ENCODE measurements around the gene FCAR.
"Not testable (repeated sequence)": the region's sequence is repeated elsewhere in the genome, so short reads cannot be mapped to it uniquely, and the experiment has no call there.

FCAR gene

DNA sequence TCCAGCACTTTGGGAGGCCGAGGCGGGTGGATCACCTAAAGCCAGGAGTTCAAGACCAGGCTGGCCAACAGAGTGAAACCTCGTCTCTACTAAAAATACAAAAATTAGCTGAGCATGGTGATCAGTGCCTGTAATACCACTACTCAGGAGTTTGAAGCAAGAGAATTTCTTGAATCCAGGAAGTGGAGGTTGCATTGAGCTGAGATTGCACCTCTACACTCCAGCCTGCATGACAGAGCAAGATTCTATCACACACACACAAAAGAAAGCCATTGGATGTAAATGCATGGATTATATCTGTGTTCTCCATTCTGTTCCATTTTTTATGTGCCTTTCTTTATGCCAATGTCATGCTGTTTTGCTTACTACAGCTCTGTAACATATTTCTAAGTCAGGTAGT, 15.6 kb upstream of the FCAR start:
- not testable (repeated sequence) for H3K27me3 ChIP-seq (ENCODE audit: control insufficient read depth in 3 of 3, insufficient read depth in 3 of 3, low read depth in 1 of 3, low read length in 3 of 3); H3K4me2 ChIP-seq (ENCODE audit: insufficient read depth, low read length, poor library complexity, severe bottlenecking); H2AFZ ChIP-seq (ENCODE audit: low read length); H3K4me3 ChIP-seq (ENCODE audit: low read length in 2 of 2); H3K9me3 ChIP-seq (replicated peaks in 1 of 2; ENCODE audit: control insufficient read depth in 2 of 2, insufficient read depth in 1 of 2, low read depth in 1 of 2, low read length in 2 of 2); H2BK120ac ChIP-seq (ENCODE audit: low read depth, low read length); H3K9ac ChIP-seq (ENCODE audit: low read depth, low read length, poor library complexity); H3K79me1 ChIP-seq (ENCODE audit: low read depth, low read length); H3K18ac ChIP-seq (ENCODE audit: low read length); H2AK5ac ChIP-seq (ENCODE audit: low read depth, low read length); H2BK15ac ChIP-seq (ENCODE audit: low read length); H3K4me1 ChIP-seq (ENCODE audit: control insufficient read depth in 2 of 2, insufficient read depth in 1 of 2, low read depth in 1 of 2, low read length in 2 of 2); H3K4ac ChIP-seq (ENCODE audit: low read length); H4K8ac ChIP-seq (ENCODE audit: low read depth, low read length); H3K14ac ChIP-seq (ENCODE audit: low read length); DNase-seq (ENCODE audit: low spot score); H3K36me3 ChIP-seq (replicated peaks in 1 of 2; ENCODE audit: control insufficient read depth in 2 of 2, insufficient read depth in 2 of 2, low read length in 2 of 2); H3K23ac ChIP-seq (ENCODE audit: low read depth, low read length, poor library complexity); H3K27ac ChIP-seq (replicated peaks; ENCODE audit: low read length); H2BK5ac ChIP-seq (ENCODE audit: low read length); H4K91ac ChIP-seq (ENCODE audit: low read depth, low read length, poor library complexity); H2BK12ac ChIP-seq (ENCODE audit: low read length)
- no CpG with 5 or more reads among the region's 3 CpGs for WGBS, 2 donors (ENCODE audit: extremely low coverage in 2 of 2, insufficient read length in 2 of 2, insufficient replicate concordance in 1 of 2)

DNA sequence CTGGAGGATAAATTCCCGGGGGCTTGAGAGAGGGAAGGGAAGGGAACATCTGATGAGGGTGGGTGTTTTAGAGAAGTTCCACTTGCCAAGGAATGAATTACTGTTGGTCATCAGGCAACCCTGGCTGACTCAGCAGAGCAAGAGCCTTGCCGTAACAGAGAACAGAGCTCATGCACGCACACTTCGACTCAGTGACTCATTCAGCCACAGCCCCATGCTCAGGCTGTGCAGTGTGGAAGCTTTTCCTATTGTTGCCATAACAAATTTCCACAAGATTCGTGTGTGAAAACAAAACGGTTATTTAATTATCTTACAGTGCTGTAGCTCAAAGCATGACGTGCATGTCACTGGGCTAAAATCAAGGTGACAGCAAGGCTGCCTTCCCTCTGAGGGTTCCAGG, 14.6 kb upstream of the FCAR start:
- H2AFZ ChIP-seq (ENCODE audit: low read length); H2BK15ac ChIP-seq (ENCODE audit: low read length); H3K23ac ChIP-seq (ENCODE audit: low read depth, low read length, poor library complexity); H3K4ac ChIP-seq (ENCODE audit: low read length); H3K27me3 ChIP-seq (ENCODE audit: control insufficient read depth in 3 of 3, insufficient read depth in 3 of 3, low read depth in 1 of 3, low read length in 3 of 3); H3K14ac ChIP-seq (ENCODE audit: low read length); H3K79me1 ChIP-seq (ENCODE audit: low read depth, low read length); DNase-seq (ENCODE audit: low spot score); H2BK120ac ChIP-seq (ENCODE audit: low read depth, low read length); H2BK5ac ChIP-seq (ENCODE audit: low read length); H3K27ac ChIP-seq (replicated peaks; ENCODE audit: low read length); H3K9me3 ChIP-seq (replicated peaks in 1 of 2; ENCODE audit: control insufficient read depth in 2 of 2, insufficient read depth in 1 of 2, low read depth in 1 of 2, low read length in 2 of 2); H3K4me3 ChIP-seq (ENCODE audit: low read length in 2 of 2); H2BK12ac ChIP-seq (ENCODE audit: low read length); H3K4me1 ChIP-seq (ENCODE audit: control insufficient read depth in 2 of 2, insufficient read depth in 1 of 2, low read depth in 1 of 2, low read length in 2 of 2); H3K36me3 ChIP-seq (replicated peaks in 1 of 2; ENCODE audit: control insufficient read depth in 2 of 2, insufficient read depth in 2 of 2, low read length in 2 of 2); H3K4me2 ChIP-seq (ENCODE audit: insufficient read depth, low read length, poor library complexity, severe bottlenecking); H3K18ac ChIP-seq (ENCODE audit: low read length); H2AK5ac ChIP-seq (ENCODE audit: low read depth, low read length); H4K91ac ChIP-seq (ENCODE audit: low read depth, low read length, poor library complexity); H4K8ac ChIP-seq (ENCODE audit: low read depth, low read length); H3K9ac ChIP-seq (ENCODE audit: low read depth, low read length, poor library complexity): not testable (repeated sequence)
- no CpG with 5 or more reads among the region's 7 CpGs for WGBS, 2 donors (ENCODE audit: extremely low coverage in 2 of 2, insufficient read length in 2 of 2, insufficient replicate concordance in 1 of 2)

DNA sequence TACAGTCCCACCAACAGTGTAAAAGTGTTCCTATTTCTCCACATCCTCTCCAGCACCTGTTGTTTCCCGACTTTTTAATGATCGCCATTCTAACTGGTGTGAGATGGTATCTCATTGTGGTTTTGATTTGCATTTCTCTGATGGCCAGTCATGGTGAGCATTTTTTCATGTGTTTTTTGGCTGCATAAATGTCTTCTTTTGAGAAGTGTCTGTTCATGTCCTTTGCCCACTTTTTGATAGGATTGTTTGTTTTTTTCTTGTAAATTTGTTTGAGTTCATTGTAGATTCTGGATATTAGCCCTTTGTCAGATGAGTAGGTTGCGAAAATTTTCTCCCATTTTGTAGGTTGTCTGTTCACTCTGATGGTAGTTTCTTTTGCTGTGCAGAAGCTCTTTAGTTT, 10.6 kb upstream of the FCAR start:
- not testable (repeated sequence) for H3K4me2 ChIP-seq (ENCODE audit: insufficient read depth, low read length, poor library complexity, severe bottlenecking); H2BK120ac ChIP-seq (ENCODE audit: low read depth, low read length); H2BK12ac ChIP-seq (ENCODE audit: low read length); H3K4ac ChIP-seq (ENCODE audit: low read length); H4K8ac ChIP-seq (ENCODE audit: low read depth, low read length); H3K4me1 ChIP-seq (ENCODE audit: control insufficient read depth in 2 of 2, insufficient read depth in 1 of 2, low read depth in 1 of 2, low read length in 2 of 2); H3K79me1 ChIP-seq (ENCODE audit: low read depth, low read length); DNase-seq (ENCODE audit: low spot score); H3K36me3 ChIP-seq (replicated peaks in 1 of 2; ENCODE audit: control insufficient read depth in 2 of 2, insufficient read depth in 2 of 2, low read length in 2 of 2); H3K9ac ChIP-seq (ENCODE audit: low read depth, low read length, poor library complexity); H2BK15ac ChIP-seq (ENCODE audit: low read length); H2AFZ ChIP-seq (ENCODE audit: low read length); H3K27me3 ChIP-seq (ENCODE audit: control insufficient read depth in 3 of 3, insufficient read depth in 3 of 3, low read depth in 1 of 3, low read length in 3 of 3); H3K18ac ChIP-seq (ENCODE audit: low read length); H2BK5ac ChIP-seq (ENCODE audit: low read length); H3K27ac ChIP-seq (replicated peaks; ENCODE audit: low read length); H2AK5ac ChIP-seq (ENCODE audit: low read depth, low read length); H3K14ac ChIP-seq (ENCODE audit: low read length); H3K23ac ChIP-seq (ENCODE audit: low read depth, low read length, poor library complexity); H3K4me3 ChIP-seq (ENCODE audit: low read length in 2 of 2); H3K9me3 ChIP-seq (replicated peaks in 1 of 2; ENCODE audit: control insufficient read depth in 2 of 2, insufficient read depth in 1 of 2, low read depth in 1 of 2, low read length in 2 of 2); H4K91ac ChIP-seq (ENCODE audit: low read depth, low read length, poor library complexity)
- no CpG with 5 or more reads among the region's 3 CpGs for WGBS, 2 donors (ENCODE audit: extremely low coverage in 2 of 2, insufficient read length in 2 of 2, insufficient replicate concordance in 1 of 2)

DNA sequence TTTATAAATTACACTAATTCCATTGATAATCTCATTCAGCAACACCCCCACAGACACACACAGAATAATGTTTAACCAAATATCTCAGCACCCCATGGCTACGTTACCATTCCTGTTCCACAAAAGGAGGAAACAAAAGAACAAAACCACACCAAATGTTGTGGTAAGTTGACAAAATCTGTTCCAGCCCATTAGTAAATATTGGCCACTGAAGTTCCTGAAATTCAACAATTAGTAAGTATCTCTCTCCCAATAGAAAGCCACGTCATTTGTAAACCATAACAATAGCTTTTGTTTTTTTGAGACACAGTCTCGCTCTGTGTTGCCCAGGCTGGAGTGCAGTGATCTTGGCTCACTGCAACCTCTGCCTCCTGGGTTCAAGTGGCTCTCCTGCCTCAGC, 2.3 kb upstream of the FCAR start:
- no peak overlapping the region for H2BK15ac ChIP-seq (ENCODE audit: low read length)
- H4K8ac ChIP-seq (ENCODE audit: low read depth, low read length): no peak overlapping the region
- H3K23ac ChIP-seq (ENCODE audit: low read depth, low read length, poor library complexity): no peak overlapping the region
- H3K4me3 ChIP-seq (ENCODE audit: low read length in 2 of 2): no peak overlapping the region
- no peak for DNase-seq (ENCODE audit: low spot score)
- WGBS, 2 donors (ENCODE audit: extremely low coverage in 2 of 2, insufficient read length in 2 of 2, insufficient replicate concordance in 1 of 2): no CpG with 5 or more reads among the region's 3 CpGs
- H3K4me1 ChIP-seq (ENCODE audit: control insufficient read depth in 2 of 2, insufficient read depth in 1 of 2, low read depth in 1 of 2, low read length in 2 of 2): no peaks in the 10 kb centered on the region
- H2BK12ac ChIP-seq (ENCODE audit: low read length): no peak overlapping the region
- H3K9ac ChIP-seq (ENCODE audit: low read depth, low read length, poor library complexity): no peak overlapping the region
- H3K27me3 ChIP-seq (ENCODE audit: control insufficient read depth in 3 of 3, insufficient read depth in 3 of 3, low read depth in 1 of 3, low read length in 3 of 3): no peaks in the 10 kb centered on the region
- peaks cover 0 to 2% of the 10 kb centered on the region in 2 donors for H3K9me3 ChIP-seq (replicated peaks in 1 of 2; ENCODE audit: control insufficient read depth in 2 of 2, insufficient read depth in 1 of 2, low read depth in 1 of 2, low read length in 2 of 2)
- H2AFZ ChIP-seq (ENCODE audit: low read length): no peak overlapping the region
- H3K36me3 ChIP-seq (replicated peaks in 1 of 2; ENCODE audit: control insufficient read depth in 2 of 2, insufficient read depth in 2 of 2, low read length in 2 of 2): no peaks in the 10 kb centered on the region
- H3K27ac ChIP-seq (replicated peaks; ENCODE audit: low read length): no peak overlapping the region
- no peaks in the 10 kb centered on the region for H3K79me1 ChIP-seq (ENCODE audit: low read depth, low read length)
- no peak overlapping the region for H3K14ac ChIP-seq (ENCODE audit: low read length)
- H3K4me2 ChIP-seq (ENCODE audit: insufficient read depth, low read length, poor library complexity, severe bottlenecking): no peak overlapping the region
- H3K18ac ChIP-seq (ENCODE audit: low read length): no peak overlapping the region
- H2BK120ac ChIP-seq (ENCODE audit: low read depth, low read length): no peak overlapping the region
- no peak overlapping the region for H2BK5ac ChIP-seq (ENCODE audit: low read length)
- H2AK5ac ChIP-seq (ENCODE audit: low read depth, low read length): no peak overlapping the region
- H3K4ac ChIP-seq (ENCODE audit: low read length): no peak overlapping the region
- no peak overlapping the region for H4K91ac ChIP-seq (ENCODE audit: low read depth, low read length, poor library complexity)
